Breast epithelium (tissue), 3 donors: ENCODE measurements around the gene FAM161B.

Experiments used
- CTCF ChIP-seq, 3 donors: fragments of 450-650 bp; IDR thresholded peaks; one replicate each; pipeline ENCODE4 v1.5.1; 2016 to 2017; ENCODE audit warnings: antibody characterized with exemption in 3 of 3, mild to moderate bottlenecking in 3 of 3, moderate library complexity in 3 of 3
- POLR2A ChIP-seq: fragments of 450-650 bp; IDR thresholded peaks from one replicate; pipeline ENCODE4 v1.6.1; 2016; ENCODE audit warnings: antibody characterized with exemption, mild to moderate bottlenecking, moderate library complexity

GRCh38 chr14:73997108-73997943 lies 47.4 kb upstream of the FAM161B start:
- TF ChIP-seq CTCF (IDR thresholded peaks at IDR 0.05) (no peak), POLR2A (no peak)
